Skeletal muscle cell (primary cell): ENCODE measurements around the gene R3HDM4.
A peak's percentile ranks its signal among the peaks of the same experiment; 100 is the strongest.

Experiments used
- DNase-seq: peaks from one replicate; pipeline ENCODE4 v3.0.0-alpha.2; 2010; ENCODE audit warnings: low read depth
- H3K4me3 ChIP-seq: 2 replicates; pipeline ENCODE4 v1.5.1; 2011; ENCODE audit warnings: low read depth, mild to moderate bottlenecking, control low read depth, low read length, moderate library complexity

Gene R3HDM4

DNA sequence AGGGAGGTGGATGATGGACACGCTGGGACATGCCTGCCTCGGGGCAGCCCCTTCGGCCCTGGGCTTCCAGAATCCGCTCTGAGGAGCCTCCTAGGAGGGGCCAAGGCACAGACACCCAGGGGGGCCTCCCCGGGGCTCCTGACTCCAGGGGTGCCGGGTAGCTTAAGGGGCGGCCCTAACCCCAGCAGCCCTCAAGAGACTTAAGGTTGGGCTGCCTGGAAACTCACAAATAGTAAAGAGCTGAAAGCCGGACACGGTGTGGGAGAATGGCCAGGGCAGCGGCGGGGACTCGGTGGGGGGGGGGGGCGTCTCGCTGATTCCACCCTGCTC is 20.5 kb upstream of the R3HDM4 start:
- peak overlapping the region; percentile 6 for H3K4me3 ChIP-seq
- DNase-seq = no peak

DNA sequence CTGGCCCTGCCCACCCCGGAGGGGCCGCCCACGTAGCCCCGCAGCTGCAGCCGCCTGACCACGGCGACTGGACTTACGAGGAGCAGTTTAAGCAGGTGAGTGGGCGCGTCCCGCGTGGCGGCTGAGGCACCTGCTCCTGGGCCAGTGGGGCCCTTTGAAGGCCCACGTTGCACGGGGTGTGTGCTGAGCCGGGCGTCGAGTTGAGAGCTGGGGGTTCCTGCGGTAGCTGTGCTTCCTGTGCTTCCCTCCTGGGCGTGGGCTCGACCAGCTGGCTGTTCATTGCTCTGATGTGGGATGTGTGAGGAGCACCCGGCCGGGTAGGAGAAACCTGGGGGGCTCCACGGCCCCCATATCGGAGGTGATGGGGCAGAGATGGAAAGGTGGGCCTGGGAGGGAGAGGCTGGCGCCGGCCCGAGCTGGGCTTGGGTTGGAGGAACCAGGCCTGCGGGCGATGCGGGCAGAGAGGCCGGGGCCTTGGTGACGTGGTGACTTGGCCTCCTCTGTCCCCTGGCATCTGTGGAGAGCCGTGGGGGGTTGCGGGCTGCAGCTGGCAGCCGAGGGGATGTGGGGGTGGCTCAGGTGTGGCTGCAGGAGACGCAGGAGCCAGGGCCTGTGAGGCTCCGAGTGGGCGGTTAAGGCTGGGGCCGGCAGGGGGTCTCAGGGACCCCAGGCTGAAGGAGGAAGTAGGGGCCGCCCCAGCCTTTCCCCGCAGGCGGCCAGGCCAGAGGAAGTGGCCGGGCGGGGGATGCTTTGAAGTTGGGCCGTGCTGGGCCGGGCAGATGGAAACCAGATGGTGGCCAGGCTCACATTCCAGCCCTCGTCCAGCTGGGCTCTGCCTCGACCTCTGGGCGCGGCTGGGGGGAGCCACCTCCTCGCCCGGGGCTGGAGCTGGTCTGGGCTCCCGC is 19.9 kb upstream of the R3HDM4 start:
- DNase-seq = peak; percentile 54
- H3K4me3 ChIP-seq = peak overlapping the region; percentile 7

DNA sequence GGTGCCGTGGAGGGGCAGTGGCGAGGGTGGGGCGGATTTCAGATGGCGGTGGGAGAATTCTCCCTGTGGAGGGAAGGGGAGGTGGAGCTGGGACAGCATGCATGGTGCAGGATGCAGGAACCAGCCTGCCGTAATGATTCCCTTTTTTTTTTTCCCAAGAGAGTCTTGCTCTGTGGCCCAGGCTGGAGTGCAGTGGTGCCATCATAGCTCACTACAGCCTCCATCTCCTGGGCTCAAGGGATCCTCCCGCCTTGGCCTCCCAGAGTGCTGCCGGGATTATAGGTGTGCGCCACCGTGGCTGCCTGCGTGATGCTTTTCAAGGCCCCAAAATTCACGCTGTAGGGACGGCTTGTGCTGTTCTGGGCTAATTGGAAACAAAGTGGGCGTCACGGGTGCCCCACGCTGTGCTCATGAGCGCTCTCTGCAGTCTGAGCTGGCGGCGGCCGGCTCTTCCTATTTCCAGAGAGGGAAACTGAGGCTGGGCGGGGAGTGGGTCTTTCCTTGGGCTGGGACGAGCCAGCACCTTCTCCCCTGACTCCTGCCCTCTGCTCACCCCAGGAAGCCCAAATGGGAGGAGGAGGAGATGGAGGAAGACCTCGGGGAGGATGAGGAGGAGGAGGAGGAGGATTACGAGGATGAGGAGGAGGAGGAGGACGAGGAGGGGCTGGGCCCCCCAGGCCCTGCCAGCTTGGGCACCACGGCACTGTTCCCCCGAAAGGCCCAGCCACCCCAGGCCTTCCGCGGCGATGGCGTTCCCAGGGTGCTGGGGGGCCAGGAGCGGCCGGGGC is 19.0 kb upstream of the R3HDM4 start:
- no peak for DNase-seq
- H3K4me3 ChIP-seq = no peak overlapping the region

GRCh38 chr19:929891-930258 is 16.9 kb upstream of the R3HDM4 start:
- H3K4me3 ChIP-seq = no peak overlapping the region
- DNase-seq = no peak

- no peak overlapping the region for H3K4me3 ChIP-seq
- DNase-seq = no peak
Measured at GRCh38 chr19:929203-929890, 16.3 kb upstream of the R3HDM4 start.

- H3K4me3 ChIP-seq = no peak overlapping the region
- no peak for DNase-seq
Measured at GRCh38 chr19:928471-929202, 15.6 kb upstream of the R3HDM4 start.

DNA sequence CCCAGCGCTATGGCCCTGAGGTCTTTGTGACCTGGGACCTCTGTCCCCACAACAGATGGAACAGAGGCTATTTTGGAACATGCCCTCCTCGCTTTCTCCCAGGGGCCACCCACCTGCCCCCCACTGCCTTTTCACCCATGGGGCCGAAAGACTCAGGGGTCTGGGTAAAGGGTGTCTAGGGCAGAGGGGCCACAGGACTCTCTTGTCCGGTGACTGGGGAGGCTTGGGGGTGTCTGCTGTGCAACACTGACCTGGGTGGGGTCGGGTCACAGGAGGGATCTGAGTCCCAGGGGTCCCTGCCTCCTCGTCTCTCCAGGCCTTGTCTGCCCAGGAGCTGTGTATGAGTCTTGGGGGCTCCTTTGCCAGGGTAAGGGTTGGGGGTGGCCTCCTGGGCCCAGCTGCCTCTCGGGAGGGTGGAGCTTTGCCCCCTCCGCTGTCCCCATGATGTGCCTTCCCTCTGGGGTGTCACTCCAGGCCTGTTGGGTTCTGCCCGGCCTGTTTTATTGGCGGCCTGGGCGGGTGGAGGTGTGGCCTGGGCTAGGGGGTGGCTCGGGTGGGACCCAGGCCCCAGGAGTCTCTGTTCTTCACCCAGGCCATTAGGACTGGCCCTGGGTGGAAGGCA is 14.9 kb upstream of the R3HDM4 start:
- DNase-seq = no peak
- peak overlapping the region; percentile 89 for H3K4me3 ChIP-seq

GRCh38 chr19:927351-927779 is 14.3 kb upstream of the R3HDM4 start:
- H3K4me3 ChIP-seq = peak overlapping the region; percentile 89
- DNase-seq = no peak

GRCh38 chr19:926589-927350 is 13.8 kb upstream of the R3HDM4 start:
- no peak for DNase-seq

GRCh38 chr19:926323-926588 is 13.2 kb upstream of the R3HDM4 start:
- no peak for DNase-seq
- peak overlapping the region; percentile 89 for H3K4me3 ChIP-seq

More at GRCh38 chr19:926589-927350, 13.8 kb upstream of the R3HDM4 start:
- peak overlapping the region; percentile 89 for H3K4me3 ChIP-seq

- peak; percentile 52 for DNase-seq
- peak within 1 kb of the TSS; percentile 89 for H3K4me3 ChIP-seq
Measured at GRCh38 chr19:925526-926322, 12.7 kb upstream of the R3HDM4 start, which contains the start of gene ARID3A. Gene ARID3A (plus strand): TSS chr19:926035. CDS start chr19:929529, 3,494 bp downstream.

DNA sequence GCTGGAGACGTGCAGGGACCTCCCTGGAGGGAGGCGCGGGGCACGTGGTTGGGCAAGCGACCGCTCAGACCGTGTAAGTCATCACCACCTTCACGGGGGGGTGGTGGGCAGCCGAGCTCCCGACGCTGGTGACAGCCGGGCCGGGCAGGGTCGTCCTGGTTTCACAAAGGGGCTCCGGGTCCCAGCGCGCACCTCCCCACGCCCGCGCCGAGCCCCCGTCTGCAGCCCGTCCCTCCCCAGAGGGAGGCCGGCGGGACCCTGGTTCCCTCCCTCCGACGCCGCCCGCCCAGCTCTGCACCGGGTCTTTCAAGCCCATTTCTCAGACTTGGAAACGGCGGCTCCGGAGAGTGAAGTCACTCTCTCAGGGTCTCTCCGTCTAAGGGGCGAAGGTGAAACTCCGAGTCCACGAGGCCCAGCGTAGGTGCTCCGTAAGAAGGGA is 12.1 kb upstream of the R3HDM4 start:
- peak overlapping the region; percentile 89 for H3K4me3 ChIP-seq
- DNase-seq = no peak

- DNase-seq = no peak
- peak overlapping the region; percentile 89 for H3K4me3 ChIP-seq
Measured at GRCh38 chr19:924553-925086, 11.6 kb upstream of the R3HDM4 start.

DNA sequence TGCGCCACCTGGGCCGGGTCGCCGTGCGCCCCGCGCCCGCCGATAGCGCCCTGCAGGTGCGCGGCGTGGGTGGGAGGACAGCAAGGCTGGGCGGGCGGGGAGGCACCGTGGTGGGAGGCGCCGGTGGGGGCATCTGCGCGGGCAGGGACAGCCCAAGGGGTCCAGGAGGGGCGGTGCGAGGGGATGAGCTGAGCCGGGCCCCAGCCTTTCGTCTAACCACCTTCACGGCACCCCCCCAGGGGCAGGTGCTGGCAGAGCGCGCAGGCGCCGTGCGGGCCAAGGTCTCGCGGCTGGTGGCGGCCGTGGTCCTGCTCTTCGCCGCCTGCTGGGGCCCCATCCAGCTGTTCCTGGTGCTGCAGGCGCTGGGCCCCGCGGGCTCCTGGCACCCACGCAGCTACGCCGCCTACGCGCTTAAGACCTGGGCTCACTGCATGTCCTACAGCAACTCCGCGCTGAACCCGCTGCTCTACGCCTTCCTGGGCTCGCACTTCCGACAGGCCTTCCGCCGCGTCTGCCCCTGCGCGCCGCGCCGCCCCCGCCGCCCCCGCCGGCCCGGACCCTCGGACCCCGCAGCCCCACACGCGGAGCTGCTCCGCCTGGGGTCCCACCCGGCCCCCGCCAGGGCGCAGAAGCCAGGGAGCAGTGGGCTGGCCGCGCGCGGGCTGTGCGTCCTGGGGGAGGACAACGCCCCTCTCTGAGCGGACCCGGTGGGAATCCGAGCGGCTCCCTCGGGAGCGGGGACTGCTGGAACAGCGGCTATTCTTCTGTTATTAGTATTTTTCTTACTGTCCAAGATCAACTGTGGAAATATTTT is 7.2 kb upstream of the R3HDM4 start:
- peak overlapping the region; percentile 17 for H3K4me3 ChIP-seq
- no peak for DNase-seq

DNA sequence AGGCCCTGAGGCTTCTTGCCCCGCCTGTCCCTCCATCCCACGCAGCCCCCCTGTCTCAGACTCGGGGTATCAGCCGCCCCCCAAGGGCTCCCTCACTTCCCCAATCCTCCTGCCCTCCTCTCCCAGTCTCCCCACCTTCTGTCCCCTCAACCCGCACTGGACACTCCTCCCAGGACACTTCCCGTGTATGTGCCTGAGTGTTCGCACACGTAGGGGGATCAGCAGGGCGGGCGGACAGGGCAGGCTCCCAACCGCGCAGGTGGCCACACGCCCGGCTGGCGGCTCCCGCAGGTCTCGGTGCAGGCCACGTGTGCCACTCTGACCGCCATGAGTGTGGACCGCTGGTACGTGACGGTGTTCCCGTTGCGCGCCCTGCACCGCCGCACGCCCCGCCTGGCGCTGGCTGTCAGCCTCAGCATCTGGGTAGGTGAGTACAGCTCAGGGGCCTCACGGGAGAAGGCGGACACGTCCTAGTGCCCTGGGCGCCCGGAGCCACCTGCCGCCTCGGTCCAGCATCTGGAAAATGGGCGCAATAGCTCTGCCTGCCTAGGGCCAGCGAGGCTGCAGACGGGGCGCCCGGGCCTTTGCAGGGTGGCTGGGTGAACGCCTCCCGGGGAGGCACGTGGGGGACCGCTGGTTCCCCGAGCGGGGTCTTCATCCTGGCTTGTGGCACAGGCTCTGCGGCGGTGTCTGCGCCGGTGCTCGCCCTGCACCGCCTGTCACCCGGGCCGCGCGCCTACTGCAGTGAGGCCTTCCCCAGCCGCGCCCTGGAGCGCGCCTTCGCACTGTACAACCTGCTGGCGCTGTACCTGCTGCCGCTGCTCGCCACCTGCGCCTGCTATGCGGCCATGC is 6.4 kb upstream of the R3HDM4 start:
- no peak for DNase-seq
- no peak overlapping the region for H3K4me3 ChIP-seq
